ENCODE results near the gene CYP2E1. TPM values are rescaled to one million over a fixed set of nuclear protein-coding genes. Genes with fewer than 3 reads are reported as not detected.
"Not testable (repeated sequence)": the region's sequence is repeated elsewhere in the genome, so short reads cannot be mapped to it uniquely, and the experiment has no call there.

CYP2E1 gene
- total RNA-seq, 2 donors from 2014 or later = 0.77 to 0.86 TPM

DNA sequence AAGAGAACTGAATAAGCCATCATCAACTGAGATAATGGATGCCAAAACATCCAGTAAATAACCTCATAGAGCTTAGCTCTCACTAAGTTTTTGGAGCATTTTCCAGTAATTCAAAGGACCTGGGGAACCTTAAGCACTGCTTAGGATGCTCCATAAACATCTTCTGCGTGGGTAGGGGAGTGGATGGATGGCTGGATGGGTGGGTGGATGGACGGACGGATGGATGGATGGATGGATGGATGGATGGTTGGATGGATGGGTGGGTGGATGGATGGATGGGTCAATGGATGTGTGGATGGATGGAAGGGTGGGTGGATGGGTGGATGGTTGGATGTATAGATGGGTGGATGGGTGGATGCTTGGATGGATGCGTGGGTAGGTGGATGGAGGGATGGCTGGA, 9.0 kb downstream of the CYP2E1 start:
- Mint-ChIP-seq H3K27me3 (ENCODE audit: insufficient read depth) (peaks cover 2% of the 10 kb centered on the region), H3K36me3 (ENCODE audit: low read depth) (no peaks in the 10 kb centered on the region)

DNA sequence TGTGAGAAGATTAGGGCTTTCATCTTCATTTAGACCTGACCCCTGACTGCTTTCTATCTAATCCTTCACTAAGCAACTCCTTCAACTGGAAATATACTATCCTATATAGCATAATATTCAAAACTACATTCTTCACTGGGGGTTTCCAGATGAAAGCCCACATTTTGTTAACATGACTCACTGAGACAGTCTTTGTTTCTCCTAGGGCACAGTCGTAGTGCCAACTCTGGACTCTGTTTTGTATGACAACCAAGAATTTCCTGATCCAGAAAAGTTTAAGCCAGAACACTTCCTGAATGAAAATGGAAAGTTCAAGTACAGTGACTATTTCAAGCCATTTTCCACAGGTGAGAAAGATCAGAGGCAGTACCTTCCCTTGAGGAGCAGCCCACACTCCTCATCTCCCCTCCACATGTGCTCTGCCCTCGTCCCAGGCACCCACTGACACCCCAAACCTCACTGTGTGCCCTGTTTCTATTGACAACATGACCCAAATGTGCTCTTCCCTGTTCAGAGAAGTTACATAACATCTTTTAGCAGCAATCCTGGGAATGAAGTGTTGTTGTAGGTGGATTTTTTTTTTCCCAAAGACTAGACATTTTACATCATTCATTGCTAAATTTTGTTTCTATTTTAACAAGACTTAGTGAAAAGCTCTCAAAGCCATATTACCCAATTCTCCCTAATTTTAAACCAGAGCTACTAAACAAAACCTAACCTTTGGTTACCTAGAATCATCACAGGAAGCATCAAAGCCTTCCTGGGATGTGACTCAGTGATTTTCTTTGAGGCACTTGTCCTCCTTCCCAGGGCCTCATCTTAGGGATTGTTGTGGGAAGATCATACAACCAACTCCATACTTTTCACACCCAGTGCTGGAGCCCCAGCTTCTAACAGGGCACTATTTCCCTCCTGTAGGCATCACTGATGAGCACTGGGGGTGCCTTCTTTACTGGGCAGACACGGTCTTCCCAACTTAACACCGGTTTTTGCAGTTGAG, 10.7 kb downstream of the CYP2E1 start:
- H3K27ac Mint-ChIP-seq = no peak overlapping the region
- no peak overlapping the region for H3K4me3 ChIP-seq (ENCODE audit: low read length)
- TF ChIP-seq, protein P1, sequence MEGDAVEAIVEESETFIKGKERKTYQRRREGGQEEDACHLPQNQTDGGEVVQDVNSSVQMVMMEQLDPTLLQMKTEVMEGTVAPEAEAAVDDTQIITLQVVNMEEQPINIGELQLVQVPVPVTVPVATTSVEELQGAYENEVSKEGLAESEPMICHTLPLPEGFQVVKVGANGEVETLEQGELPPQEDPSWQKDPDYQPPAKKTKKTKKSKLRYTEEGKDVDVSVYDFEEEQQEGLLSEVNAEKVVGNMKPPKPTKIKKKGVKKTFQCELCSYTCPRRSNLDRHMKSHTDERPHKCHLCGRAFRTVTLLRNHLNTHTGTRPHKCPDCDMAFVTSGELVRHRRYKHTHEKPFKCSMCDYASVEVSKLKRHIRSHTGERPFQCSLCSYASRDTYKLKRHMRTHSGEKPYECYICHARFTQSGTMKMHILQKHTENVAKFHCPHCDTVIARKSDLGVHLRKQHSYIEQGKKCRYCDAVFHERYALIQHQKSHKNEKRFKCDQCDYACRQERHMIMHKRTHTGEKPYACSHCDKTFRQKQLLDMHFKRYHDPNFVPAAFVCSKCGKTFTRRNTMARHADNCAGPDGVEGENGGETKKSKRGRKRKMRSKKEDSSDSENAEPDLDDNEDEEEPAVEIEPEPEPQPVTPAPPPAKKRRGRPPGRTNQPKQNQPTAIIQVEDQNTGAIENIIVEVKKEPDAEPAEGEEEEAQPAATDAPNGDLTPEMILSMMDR (conservative IDR thresholded peaks at IDR 0.05) = no peak
- no peak overlapping the region for H3K27ac ChIP-seq (ENCODE audit: low read depth, low read length)
- no peaks in the 10 kb centered on the region for H3K27me3 Mint-ChIP-seq (ENCODE audit: insufficient read depth)
- no peak overlapping the region for H3K9ac ChIP-seq (ENCODE audit: extremely low read depth, low read length, poor library complexity, severe bottlenecking)
- no peaks in the 10 kb centered on the region for H3K4me1 Mint-ChIP-seq
- no peaks in the 10 kb centered on the region for H3K36me3 Mint-ChIP-seq (ENCODE audit: low read depth)
- H3K27me3 ChIP-seq (ENCODE audit: control insufficient read depth, insufficient read depth, low read length, poor library complexity, severe bottlenecking) = no peaks in the 10 kb centered on the region
- peaks cover 53% of the 10 kb centered on the region for H3K9me3 ChIP-seq (ENCODE audit: control insufficient read depth, low read length)
- no peak overlapping the region for H3K4me3 Mint-ChIP-seq
- 25 to 39% methylated on average over 1 to 4 of the region's 4 CpGs for WGBS, 2 experiments (ENCODE audit: insufficient coverage in 1 of 2, insufficient read length in 1 of 2)
- H3K9me3 Mint-ChIP-seq = peaks cover 88% of the 10 kb centered on the region
- no peaks in the 10 kb centered on the region for H3K36me3 ChIP-seq (ENCODE audit: control insufficient read depth, insufficient read depth, low read length)
- no peak for DNase-seq
- no peaks in the 10 kb centered on the region for H3K4me1 ChIP-seq (ENCODE audit: control insufficient read depth, insufficient read depth, low read length)

More for the DNA sequence above, 9.0 kb downstream of the CYP2E1 start:
- Histone ChIP-seq H3K9ac (ENCODE audit: extremely low read depth, low read length, poor library complexity, severe bottlenecking) (no peak overlapping the region), H3K9me3 (ENCODE audit: control insufficient read depth, low read length) (peaks cover 49% of the 10 kb centered on the region), H3K4me3 (ENCODE audit: low read length) (no peak overlapping the region), H3K27me3 (ENCODE audit: control insufficient read depth, insufficient read depth, low read length, poor library complexity, severe bottlenecking) (no peaks in the 10 kb centered on the region), H3K27ac (ENCODE audit: low read depth, low read length) (no peak overlapping the region), H3K4me1 (ENCODE audit: control insufficient read depth, insufficient read depth, low read length) (no peaks in the 10 kb centered on the region), H3K36me3 (ENCODE audit: control insufficient read depth, insufficient read depth, low read length) (no peaks in the 10 kb centered on the region)
- TF ChIP-seq, protein P1 (conservative IDR thresholded peaks at IDR 0.05) = no peak
- Mint-ChIP-seq H3K27ac (no peak overlapping the region), H3K4me3 (no peak overlapping the region), H3K4me1 (no peaks in the 10 kb centered on the region), H3K9me3 (peaks cover 89% of the 10 kb centered on the region)
- WGBS, 2 experiments (ENCODE audit: insufficient coverage in 1 of 2, insufficient read length in 1 of 2) = 24 to 60% methylated on average over 1 to 3 of the region's 4 CpGs
- no peak for DNase-seq

DNA sequence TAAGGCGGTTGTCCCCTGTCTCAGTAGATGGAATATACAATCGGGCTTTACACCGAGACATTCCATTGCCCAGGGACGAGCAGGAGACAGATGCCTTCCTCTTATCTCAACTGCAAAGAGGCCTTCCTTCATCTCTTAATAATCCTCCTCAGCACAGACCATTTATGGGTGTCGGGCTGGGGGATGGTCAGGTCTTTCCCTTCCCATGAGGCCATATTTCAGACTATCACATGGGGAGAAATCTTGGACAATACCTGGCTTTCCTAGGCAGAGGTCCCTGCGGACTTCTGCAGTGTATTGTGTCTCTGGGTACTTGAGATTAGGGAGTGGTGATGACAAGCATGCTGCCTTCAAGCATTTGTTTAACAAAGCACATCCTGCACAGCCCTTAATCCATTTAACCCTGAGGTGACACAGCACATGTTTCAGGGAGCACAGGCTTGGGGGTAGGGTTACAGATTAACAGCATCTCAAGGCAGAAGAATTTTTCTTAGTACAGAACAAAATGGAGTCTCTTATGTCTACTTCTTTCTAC, 14.3 kb downstream of the CYP2E1 start:
- not testable (repeated sequence) for H3K4me3 Mint-ChIP-seq; H3K27ac Mint-ChIP-seq; H3K4me1 ChIP-seq (ENCODE audit: control insufficient read depth, insufficient read depth, low read length); H3K36me3 Mint-ChIP-seq (ENCODE audit: low read depth); H3K9ac ChIP-seq (ENCODE audit: extremely low read depth, low read length, poor library complexity, severe bottlenecking); DNase-seq; H3K27me3 ChIP-seq (ENCODE audit: control insufficient read depth, insufficient read depth, low read length, poor library complexity, severe bottlenecking); H3K4me1 Mint-ChIP-seq; H3K27ac ChIP-seq (ENCODE audit: low read depth, low read length); H3K36me3 ChIP-seq (ENCODE audit: control insufficient read depth, insufficient read depth, low read length); H3K4me3 ChIP-seq (ENCODE audit: low read length); H3K27me3 Mint-ChIP-seq (ENCODE audit: insufficient read depth)
- H3K9me3 Mint-ChIP-seq = peaks cover 92% of the 10 kb centered on the region
- peaks cover 70% of the 10 kb centered on the region for H3K9me3 ChIP-seq (ENCODE audit: control insufficient read depth, low read length)
- WGBS, 2 experiments (ENCODE audit: insufficient coverage in 1 of 2, insufficient read length in 1 of 2) = 79 to 80% methylated on average over 3 to 5 of the region's 6 CpGs
